HepG2 (cell line): Measurements from ENCODE around the gene PCGF2.

Experiments
- ARID3A ChIP-seq: IDR thresholded peaks from 2 replicates; pipeline ENCODE4 v1.6.1; 2012; ENCODE audit warnings: low read depth, low read length, improper control_type of control experiment
- CTCF ChIP-seq: sonication (generic); formaldehyde crosslinking; IDR thresholded peaks from 2 replicates; pipeline ENCODE4 v1.5.0; 2020; ENCODE audit warnings: mild to moderate bottlenecking, missing genetic modification reagents, moderate library complexity
- MAZ ChIP-seq, 2 experiments: sonication (generic) in 1 of 2; formaldehyde crosslinking in 1 of 2; IDR thresholded peaks; 2 replicates each; pipeline versions ENCODE4 v1.5.0 to v1.6.1; 2012 to 2020; ENCODE audit warnings: low read depth in 2 of 2, mild to moderate bottlenecking in 2 of 2, borderline replicate concordance in 1 of 2, improper control_type of control experiment in 1 of 2, low read length in 1 of 2, missing genetic modification reagents in 1 of 2, moderate library complexity in 1 of 2
- MYC ChIP-seq: sonication (generic); formaldehyde crosslinking; IDR thresholded peaks from 2 replicates; pipeline ENCODE4 v1.9.0; 2021; ENCODE audit warnings: missing genetic modification reagents, borderline replicate concordance
- ZEB1 ChIP-seq: IDR thresholded peaks from 2 replicates; pipeline ENCODE4 v1.6.1; 2012; ENCODE audit warnings: mild to moderate bottlenecking, low read depth, inconsistent platforms; ENCODE audit not compliant: insufficient replicate concordance
- ZNF740 ChIP-seq: sonication (generic); formaldehyde crosslinking; IDR thresholded peaks from 2 replicates; pipeline ENCODE4 v1.4.0; 2020; ENCODE audit warnings: missing genetic modification reagents

- TF ChIP-seq MYC (CRISPR knock-in tag) (no peak), ZNF740 (CRISPR knock-in tag) (no peak), ZEB1 (no peak), MAZ (IDR thresholded peaks at IDR 0.05; ENCODE audit: borderline replicate concordance, low read depth, low read length) (no peak), MAZ (CRISPR knock-in tag; IDR thresholded peaks at IDR 0.05; ENCODE audit: low read depth) (no peak), ARID3A (no peak), CTCF (CRISPR knock-in tag) (no peak)
Observed at GRCh38 chr17:38690386-38690785, 57.8 kb downstream of the PCGF2 start.
